ENCODE measurements around the gene ZNF750.

DNA sequence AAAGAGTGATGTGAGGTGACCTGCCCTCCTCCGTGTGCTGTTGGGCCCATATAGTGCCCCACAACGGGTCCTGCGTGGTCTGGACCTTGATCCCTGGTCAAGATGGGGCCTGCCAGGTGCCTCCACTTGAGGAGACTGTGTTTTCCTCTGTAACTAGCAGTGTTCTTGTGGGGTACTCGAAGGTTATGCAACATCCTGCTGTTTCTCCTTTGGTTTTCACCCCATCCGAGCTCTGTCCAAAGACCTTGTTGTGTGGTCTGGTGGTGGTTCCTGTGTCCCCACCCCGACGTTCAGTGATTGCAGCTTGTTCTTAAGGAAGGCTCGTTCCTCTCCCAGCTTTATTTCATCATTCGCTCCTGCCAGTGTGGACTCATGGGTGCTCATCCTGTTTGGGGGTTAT lies 38.7 kb upstream of the ZNF750 start:
- no peak for TF ChIP-seq GABPA (IDR thresholded peaks at IDR 0.05; ENCODE audit: low read depth)
- TF ChIP-seq, protein P1, sequence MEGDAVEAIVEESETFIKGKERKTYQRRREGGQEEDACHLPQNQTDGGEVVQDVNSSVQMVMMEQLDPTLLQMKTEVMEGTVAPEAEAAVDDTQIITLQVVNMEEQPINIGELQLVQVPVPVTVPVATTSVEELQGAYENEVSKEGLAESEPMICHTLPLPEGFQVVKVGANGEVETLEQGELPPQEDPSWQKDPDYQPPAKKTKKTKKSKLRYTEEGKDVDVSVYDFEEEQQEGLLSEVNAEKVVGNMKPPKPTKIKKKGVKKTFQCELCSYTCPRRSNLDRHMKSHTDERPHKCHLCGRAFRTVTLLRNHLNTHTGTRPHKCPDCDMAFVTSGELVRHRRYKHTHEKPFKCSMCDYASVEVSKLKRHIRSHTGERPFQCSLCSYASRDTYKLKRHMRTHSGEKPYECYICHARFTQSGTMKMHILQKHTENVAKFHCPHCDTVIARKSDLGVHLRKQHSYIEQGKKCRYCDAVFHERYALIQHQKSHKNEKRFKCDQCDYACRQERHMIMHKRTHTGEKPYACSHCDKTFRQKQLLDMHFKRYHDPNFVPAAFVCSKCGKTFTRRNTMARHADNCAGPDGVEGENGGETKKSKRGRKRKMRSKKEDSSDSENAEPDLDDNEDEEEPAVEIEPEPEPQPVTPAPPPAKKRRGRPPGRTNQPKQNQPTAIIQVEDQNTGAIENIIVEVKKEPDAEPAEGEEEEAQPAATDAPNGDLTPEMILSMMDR (IDR thresholded peaks at IDR 0.05; ENCODE audit: insufficient read depth, low read length), result no peak

Data from HL-60 (cell line).